ENCODE measurements around the gene MYOCD. TPM values are rescaled to one million over a fixed set of nuclear protein-coding genes. Genes with fewer than 3 reads are reported as not detected.

Gene MYOCD
- total RNA-seq, 1 experiment from 2014 or later: not detected

DNA sequence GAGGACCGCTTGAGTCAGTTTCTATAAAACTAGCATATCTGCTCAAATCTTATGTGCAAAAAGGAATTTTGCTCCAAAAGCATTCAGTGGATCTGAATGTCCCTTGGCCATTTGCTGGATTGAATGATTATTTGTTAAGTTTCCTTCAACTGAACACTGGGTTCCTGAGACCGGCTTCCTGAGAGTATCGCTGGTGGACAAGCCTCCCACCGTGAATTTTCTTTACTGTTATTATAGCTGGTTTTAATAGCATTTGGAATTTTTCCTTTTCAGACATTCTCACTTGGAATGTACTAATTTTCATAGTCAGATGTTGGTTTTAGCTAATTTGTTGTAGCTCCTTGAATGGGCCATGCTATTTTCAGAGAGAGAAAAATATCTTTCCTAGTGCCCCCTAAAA lies 9.8 kb upstream of the MYOCD start:
- Histone ChIP-seq H3K79me2 (ENCODE audit: insufficient read depth, low read length) (no peaks in the 10 kb centered on the region), H3K9me3 (ENCODE audit: control insufficient read depth in 1 of 2, insufficient read depth in 1 of 2, low read depth in 1 of 2, low read length in 2 of 2) (no peaks in the 10 kb centered on the region), H3K4me3 (replicated peaks in 1 of 2; ENCODE audit: low read depth in 1 of 2, low read length in 2 of 2) (no peak overlapping the region), H3K27me3 (ENCODE audit: insufficient read depth, low read length) (peaks cover 11% of the 10 kb centered on the region), H3K27ac (ENCODE audit: low read depth, low read length) (no peak overlapping the region), H4K20me1 (ENCODE audit: insufficient read depth) (no peaks in the 10 kb centered on the region), H2AFZ (ENCODE audit: low read depth, low read length, poor library complexity, severe bottlenecking) (no peak overlapping the region), H3K9me2 (ENCODE audit: insufficient read depth) (no peaks in the 10 kb centered on the region), H3K9ac (ENCODE audit: low read length) (no peak overlapping the region), H3K4me2 (ENCODE audit: low read length) (no peak overlapping the region), H3K36me3 (ENCODE audit: control insufficient read depth in 1 of 2, insufficient read depth in 2 of 2, low read length in 2 of 2) (no peaks in the 10 kb centered on the region), H3K4me1 (ENCODE audit: control insufficient read depth in 1 of 2, insufficient read depth in 2 of 2, low read length in 2 of 2) (no peaks in the 10 kb centered on the region)
- CTCF ChIA-PET: no interaction called here
- POLR2A ChIA-PET: no interaction called here
- DNase-seq (ENCODE audit: low read depth, low spot score) (no peak), ATAC-seq (no peak)
- intact Hi-C loops (cut with micrococcal nuclease): loop anchor here (10.0 kb wide), 1 partner anchor 61 kb away; no protein-coding TSS in a partner anchor
- RAD21 ChIA-PET (ENCODE audit: low non-redundant PET in 1 of 2, low total read pairs in 2 of 2, uncharacterized antibody in 2 of 2, unreplicated experiment in 2 of 2): no interaction called here
- no peak for TF ChIP-seq EZH2 (IDR thresholded peaks at IDR 0.05)
- no peak for TF ChIP-seq SRF (IDR thresholded peaks at IDR 0.05; ENCODE audit: low read depth)
- TF ChIP-seq, protein P1, sequence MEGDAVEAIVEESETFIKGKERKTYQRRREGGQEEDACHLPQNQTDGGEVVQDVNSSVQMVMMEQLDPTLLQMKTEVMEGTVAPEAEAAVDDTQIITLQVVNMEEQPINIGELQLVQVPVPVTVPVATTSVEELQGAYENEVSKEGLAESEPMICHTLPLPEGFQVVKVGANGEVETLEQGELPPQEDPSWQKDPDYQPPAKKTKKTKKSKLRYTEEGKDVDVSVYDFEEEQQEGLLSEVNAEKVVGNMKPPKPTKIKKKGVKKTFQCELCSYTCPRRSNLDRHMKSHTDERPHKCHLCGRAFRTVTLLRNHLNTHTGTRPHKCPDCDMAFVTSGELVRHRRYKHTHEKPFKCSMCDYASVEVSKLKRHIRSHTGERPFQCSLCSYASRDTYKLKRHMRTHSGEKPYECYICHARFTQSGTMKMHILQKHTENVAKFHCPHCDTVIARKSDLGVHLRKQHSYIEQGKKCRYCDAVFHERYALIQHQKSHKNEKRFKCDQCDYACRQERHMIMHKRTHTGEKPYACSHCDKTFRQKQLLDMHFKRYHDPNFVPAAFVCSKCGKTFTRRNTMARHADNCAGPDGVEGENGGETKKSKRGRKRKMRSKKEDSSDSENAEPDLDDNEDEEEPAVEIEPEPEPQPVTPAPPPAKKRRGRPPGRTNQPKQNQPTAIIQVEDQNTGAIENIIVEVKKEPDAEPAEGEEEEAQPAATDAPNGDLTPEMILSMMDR (IDR thresholded peaks at IDR 0.05 in 2 of 3, conservative IDR thresholded peaks at IDR 0.05 in 1 of 3; ENCODE audit: borderline replicate concordance in 1 of 3, insufficient read depth in 1 of 3, low read depth in 2 of 3, low read length in 2 of 3): no peak
- TF ChIP-seq YY1 (IDR thresholded peaks at IDR 0.05; ENCODE audit: extremely low read depth, insufficient replicate concordance, low read depth, low read length): no peak
- no peak for TF ChIP-seq POLR2A (IDR thresholded peaks at IDR 0.05; ENCODE audit: borderline replicate concordance, extremely low read depth, insufficient read depth, insufficient read length)
- no peak for TF ChIP-seq SP1 (IDR thresholded peaks at IDR 0.05; ENCODE audit: low read depth)
- TF ChIP-seq, protein P2, sequence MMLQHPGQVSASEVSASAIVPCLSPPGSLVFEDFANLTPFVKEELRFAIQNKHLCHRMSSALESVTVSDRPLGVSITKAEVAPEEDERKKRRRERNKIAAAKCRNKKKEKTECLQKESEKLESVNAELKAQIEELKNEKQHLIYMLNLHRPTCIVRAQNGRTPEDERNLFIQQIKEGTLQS (IDR thresholded peaks at IDR 0.05): no peak
- no peak for TF ChIP-seq CBX3 (IDR thresholded peaks at IDR 0.05; ENCODE audit: low read depth)
- TF ChIP-seq ZFX (IDR thresholded peaks at IDR 0.05): no peak
- TF ChIP-seq EZH2phosphoT487 (IDR thresholded peaks at IDR 0.05; ENCODE audit: borderline replicate concordance): no peak
- no peak for TF ChIP-seq EGR1 (IDR thresholded peaks at IDR 0.05; ENCODE audit: low read depth)
- TF ChIP-seq, protein P3, sequence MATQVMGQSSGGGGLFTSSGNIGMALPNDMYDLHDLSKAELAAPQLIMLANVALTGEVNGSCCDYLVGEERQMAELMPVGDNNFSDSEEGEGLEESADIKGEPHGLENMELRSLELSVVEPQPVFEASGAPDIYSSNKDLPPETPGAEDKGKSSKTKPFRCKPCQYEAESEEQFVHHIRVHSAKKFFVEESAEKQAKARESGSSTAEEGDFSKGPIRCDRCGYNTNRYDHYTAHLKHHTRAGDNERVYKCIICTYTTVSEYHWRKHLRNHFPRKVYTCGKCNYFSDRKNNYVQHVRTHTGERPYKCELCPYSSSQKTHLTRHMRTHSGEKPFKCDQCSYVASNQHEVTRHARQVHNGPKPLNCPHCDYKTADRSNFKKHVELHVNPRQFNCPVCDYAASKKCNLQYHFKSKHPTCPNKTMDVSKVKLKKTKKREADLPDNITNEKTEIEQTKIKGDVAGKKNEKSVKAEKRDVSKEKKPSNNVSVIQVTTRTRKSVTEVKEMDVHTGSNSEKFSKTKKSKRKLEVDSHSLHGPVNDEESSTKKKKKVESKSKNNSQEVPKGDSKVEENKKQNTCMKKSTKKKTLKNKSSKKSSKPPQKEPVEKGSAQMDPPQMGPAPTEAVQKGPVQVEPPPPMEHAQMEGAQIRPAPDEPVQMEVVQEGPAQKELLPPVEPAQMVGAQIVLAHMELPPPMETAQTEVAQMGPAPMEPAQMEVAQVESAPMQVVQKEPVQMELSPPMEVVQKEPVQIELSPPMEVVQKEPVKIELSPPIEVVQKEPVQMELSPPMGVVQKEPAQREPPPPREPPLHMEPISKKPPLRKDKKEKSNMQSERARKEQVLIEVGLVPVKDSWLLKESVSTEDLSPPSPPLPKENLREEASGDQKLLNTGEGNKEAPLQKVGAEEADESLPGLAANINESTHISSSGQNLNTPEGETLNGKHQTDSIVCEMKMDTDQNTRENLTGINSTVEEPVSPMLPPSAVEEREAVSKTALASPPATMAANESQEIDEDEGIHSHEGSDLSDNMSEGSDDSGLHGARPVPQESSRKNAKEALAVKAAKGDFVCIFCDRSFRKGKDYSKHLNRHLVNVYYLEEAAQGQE (IDR thresholded peaks at IDR 0.05; ENCODE audit: low read depth): no peak
- no peak for TF ChIP-seq SIN3A (IDR thresholded peaks at IDR 0.05; ENCODE audit: low read depth)
- TF ChIP-seq ZNF274 (IDR thresholded peaks at IDR 0.05; ENCODE audit: low read depth, low read length): no peak
- TF ChIP-seq POLR2AphosphoS5 (IDR thresholded peaks at IDR 0.05; ENCODE audit: low read depth, low read length): no peak
- BruUV-seq (replicated peaks): no TSS peak
